SK-N-MC (cell line): ENCODE results near the gene ESM1.

ENCODE experiments used
- DNase-seq: peaks from one replicate; pipeline ENCODE4 v3.0.0-alpha.2; 2011; ENCODE audit warnings: low read depth, low spot score
- H3K27ac ChIP-seq: fragments of 200-600 bp; sonication (generic); 2 replicates; pipeline ENCODE4 v1.5.1; 2016; ENCODE audit warnings: mixed run types
- H3K36me3 ChIP-seq: fragments of 200-600 bp; sonication (generic); 2 replicates; pipeline ENCODE4 v1.6.1; 2017; ENCODE audit warnings: antibody characterized with exemption, low read length, mixed read lengths; ENCODE audit not compliant: insufficient read depth
- H3K4me3 ChIP-seq: fragments of 200-600 bp; sonication (generic); 2 replicates; pipeline ENCODE4 v1.5.1; 2016
- H3K9ac ChIP-seq: fragments of 200-600 bp; sonication (generic); 2 replicates; pipeline ENCODE4 v1.8.0; 2017; ENCODE audit warnings: mixed run types, mixed read lengths; ENCODE audit not compliant: insufficient read length
- H3K9me3 ChIP-seq: fragments of 200-600 bp; sonication (generic); 2 replicates; pipeline ENCODE4 v1.6.1; 2017; ENCODE audit warnings: low read depth, mild to moderate bottlenecking, antibody characterized with exemption, low read length, moderate library complexity, mixed read lengths
- EZH2 ChIP-seq: fragments of 200-600 bp; sonication (generic); IDR thresholded peaks from one replicate; pipeline ENCODE4 v1.6.1; 2017; ENCODE audit warnings: antibody characterized with exemption
- FOXP2 ChIP-seq: optimal IDR thresholded peaks from 2 replicates; pipeline ENCODE3; 2011; ENCODE audit warnings: mild to moderate bottlenecking, moderate library complexity; ENCODE audit not compliant: insufficient read depth; ENCODE audit errors: extremely low read length, control extremely low read depth
- POLR2AphosphoS5 ChIP-seq: IDR thresholded peaks from 2 replicates; pipeline ENCODE4 v1.6.1; 2012; ENCODE audit warnings: mild to moderate bottlenecking, low read depth, low read length, borderline replicate concordance

Gene ESM1

GRCh38 chr5:54965806-54966205, 19.6 kb downstream of the ESM1 start:
- TF ChIP-seq FOXP2 (no peak), POLR2AphosphoS5 (no peak), EZH2 (no peak)
- H3K4me3 ChIP-seq: no peak overlapping the region
- H3K9me3 ChIP-seq: no peaks in the 10 kb centered on the region
- no peaks in the 10 kb centered on the region for H3K36me3 ChIP-seq
- H3K9ac ChIP-seq: no peak overlapping the region
- H3K27ac ChIP-seq: no peak overlapping the region
- DNase-seq: no peak

DNA sequence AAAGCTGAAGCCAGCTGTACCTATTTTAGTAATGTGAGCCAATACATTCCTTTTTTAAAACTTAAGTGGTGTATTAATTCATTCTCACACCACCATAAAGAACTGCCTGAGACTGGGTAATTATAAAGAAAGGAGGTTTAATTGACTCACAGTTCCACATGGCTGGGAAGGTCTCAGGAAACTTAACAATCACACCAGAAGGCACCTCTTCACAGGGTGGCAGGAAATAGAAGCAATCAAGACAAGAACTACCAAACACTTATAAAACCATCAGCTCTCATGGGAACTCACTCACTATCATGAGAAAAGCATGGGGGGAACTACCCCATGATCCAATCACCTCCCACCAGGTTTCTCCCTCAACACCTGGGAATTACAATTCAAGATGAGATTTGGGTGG, 21.0 kb downstream of the ESM1 start:
- no peak for DNase-seq
- TF ChIP-seq FOXP2 (no peak), POLR2AphosphoS5 (no peak), EZH2 (no peak)
- no peaks in the 10 kb centered on the region for H3K36me3 ChIP-seq
- no peaks in the 10 kb centered on the region for H3K9me3 ChIP-seq
- H3K9ac ChIP-seq: no peak overlapping the region
- no peak overlapping the region for H3K4me3 ChIP-seq
- no peak overlapping the region for H3K27ac ChIP-seq

GRCh38 chr5:54959673-54960418, 25.5 kb downstream of the ESM1 start:
- H3K36me3 ChIP-seq: no peaks in the 10 kb centered on the region
- H3K27ac ChIP-seq: no peak overlapping the region
- no peak overlapping the region for H3K4me3 ChIP-seq
- DNase-seq: peak; percentile 6
- H3K9ac ChIP-seq: no peak overlapping the region
- TF ChIP-seq EZH2 (no peak), POLR2AphosphoS5 (no peak), FOXP2 (no peak)
- no peaks in the 10 kb centered on the region for H3K9me3 ChIP-seq

DNA sequence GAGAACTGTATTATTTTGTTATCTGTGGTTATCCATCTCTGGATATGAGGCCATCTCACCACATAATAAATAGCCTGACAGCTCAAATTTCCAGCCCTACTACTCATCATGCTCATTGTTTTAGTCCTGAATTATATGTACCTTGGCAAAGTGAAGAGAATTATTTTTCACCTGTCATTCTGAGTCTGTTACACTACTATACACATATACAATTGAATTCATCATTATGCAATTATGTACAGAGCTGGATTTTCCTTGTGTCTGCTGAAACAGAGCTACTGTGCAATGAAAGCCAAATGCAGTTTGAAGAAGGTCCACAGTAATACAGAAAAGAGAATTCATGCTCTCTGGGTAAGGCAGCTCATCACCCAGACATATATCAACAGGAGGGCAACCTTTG, 28.5 kb downstream of the ESM1 start:
- Histone ChIP-seq H3K27ac (no peak overlapping the region), H3K9me3 (no peaks in the 10 kb centered on the region), H3K36me3 (no peaks in the 10 kb centered on the region), H3K4me3 (no peak overlapping the region), H3K9ac (no peak overlapping the region)
- TF ChIP-seq EZH2: no peak
- TF ChIP-seq POLR2AphosphoS5: no peak
- TF ChIP-seq FOXP2: no peak
- no peak for DNase-seq

GRCh38 chr5:54947187-54947586, 38.2 kb downstream of the ESM1 start:
- H3K27ac ChIP-seq: peak overlapping the region; percentile 67; the same call in 1 of the 2 replicates
- no peaks in the 10 kb centered on the region for H3K9me3 ChIP-seq
- TF ChIP-seq EZH2 (no peak), FOXP2 (no peak), POLR2AphosphoS5 (no peak)
- no peak for DNase-seq
- no peaks in the 10 kb centered on the region for H3K36me3 ChIP-seq
- H3K9ac ChIP-seq: no peak overlapping the region
- no peak overlapping the region for H3K4me3 ChIP-seq

- TF ChIP-seq POLR2AphosphoS5: no peak
- no peak for TF ChIP-seq EZH2
- TF ChIP-seq FOXP2: no peak
- H3K27ac ChIP-seq: peak overlapping the region; percentile 67
- H3K9ac ChIP-seq: no peak overlapping the region
- no peak for DNase-seq
- H3K4me3 ChIP-seq: no peak overlapping the region; the same call in 1 of the 2 replicates
- H3K9me3 ChIP-seq: no peaks in the 10 kb centered on the region
- H3K36me3 ChIP-seq: no peaks in the 10 kb centered on the region
These were observed 39.0 kb downstream of the ESM1 start for GRCh38 chr5:54946306-54946819.

DNA sequence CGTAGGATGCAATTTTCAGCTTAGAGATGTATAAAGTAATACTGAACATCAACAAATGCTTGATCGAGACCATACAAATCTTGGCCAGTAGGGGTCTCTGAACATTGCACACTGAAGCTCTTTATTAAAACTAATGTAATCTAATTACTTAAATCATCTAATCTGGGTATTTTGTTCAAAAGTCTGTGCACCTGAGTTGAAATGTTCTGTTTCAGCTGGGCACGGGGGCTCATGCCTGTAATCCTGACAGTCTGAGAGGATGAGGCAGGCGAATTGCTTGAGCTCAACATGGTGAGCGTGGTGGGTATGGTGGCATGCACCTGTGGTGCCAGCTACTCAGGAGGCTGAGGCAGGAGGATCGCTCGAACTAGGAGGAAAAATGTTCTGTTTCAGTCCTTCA, 41.0 kb downstream of the ESM1 start:
- TF ChIP-seq POLR2AphosphoS5: no peak
- TF ChIP-seq EZH2: no peak
- TF ChIP-seq FOXP2: no peak
- Histone ChIP-seq H3K36me3 (no peaks in the 10 kb centered on the region), H3K9me3 (no peaks in the 10 kb centered on the region), H3K9ac (no peak overlapping the region), H3K27ac (no peak overlapping the region), H3K4me3 (no peak overlapping the region)
- no peak for DNase-seq

DNA sequence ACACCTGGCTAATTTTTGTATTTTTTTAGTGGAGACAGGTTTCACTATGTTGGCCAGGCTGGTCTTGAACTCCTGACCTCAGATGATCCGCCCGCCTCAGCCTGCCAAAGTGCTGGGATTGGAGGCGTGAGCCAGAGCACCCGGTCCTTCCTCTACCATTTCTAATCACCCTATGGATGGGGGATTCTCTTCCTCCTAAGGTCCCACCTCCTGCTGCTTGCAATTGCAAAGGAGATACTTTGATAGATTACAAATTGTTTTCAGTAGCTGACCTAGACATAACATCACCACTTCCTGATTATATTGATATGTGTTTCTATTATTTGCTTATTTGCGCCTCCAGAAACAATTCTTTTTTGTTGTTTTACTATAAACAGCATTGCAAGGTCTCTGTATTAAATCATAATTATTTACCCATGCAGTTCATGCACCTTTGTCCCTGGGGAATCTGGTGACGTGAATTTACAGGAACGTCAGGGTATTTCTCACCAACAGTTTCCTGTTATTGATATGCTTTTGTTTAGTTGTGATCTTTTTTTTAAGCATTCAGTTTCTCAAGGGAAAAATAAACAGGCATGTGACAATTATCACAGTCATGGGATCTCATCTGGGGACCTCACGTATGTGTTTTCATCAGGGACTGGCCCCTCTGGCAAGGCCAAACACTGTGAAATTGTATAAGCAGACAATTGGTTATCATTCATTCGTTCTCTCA, 43.2 kb downstream of the ESM1 start:
- H3K27ac ChIP-seq: no peak overlapping the region
- no peak overlapping the region for H3K4me3 ChIP-seq
- no peaks in the 10 kb centered on the region for H3K36me3 ChIP-seq
- no peaks in the 10 kb centered on the region for H3K9me3 ChIP-seq
- no peak for DNase-seq
- no peak overlapping the region for H3K9ac ChIP-seq
- no peak for TF ChIP-seq EZH2
- no peak for TF ChIP-seq POLR2AphosphoS5
- TF ChIP-seq FOXP2: no peak
